NCI-H1105 (cell line): ENCODE results near the gene CYP19A1.

Experiments used
- DNase-seq: peaks from one replicate; lab custom pipeline; 2025; lab: John Stamatoyannopoulos, UW

CYP19A1 gene

DNA sequence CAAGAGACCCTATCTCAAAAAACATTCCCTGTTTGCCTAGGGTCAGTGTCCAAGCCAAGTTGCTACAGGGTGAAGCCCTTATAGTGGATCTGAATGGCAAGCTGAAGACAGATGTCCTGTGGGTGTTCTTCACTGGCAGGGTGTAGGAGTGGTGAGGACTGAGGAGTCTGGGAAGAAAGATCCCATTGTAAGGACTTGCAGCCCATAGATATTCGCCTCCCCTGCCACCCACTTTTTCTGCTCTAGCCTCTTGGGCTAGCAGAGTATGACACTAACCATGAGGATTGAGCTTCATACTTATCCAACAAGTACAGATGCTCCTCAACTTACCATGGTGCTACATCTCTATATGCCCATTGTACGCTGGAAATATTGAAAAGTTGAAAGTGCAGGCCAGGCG lies 13.2 kb downstream of the CYP19A1 start:
- DNase-seq: no peak

- no peak for DNase-seq
Measured at GRCh38 chr15:51323749-51324148, 14.6 kb downstream of the CYP19A1 start.

DNA sequence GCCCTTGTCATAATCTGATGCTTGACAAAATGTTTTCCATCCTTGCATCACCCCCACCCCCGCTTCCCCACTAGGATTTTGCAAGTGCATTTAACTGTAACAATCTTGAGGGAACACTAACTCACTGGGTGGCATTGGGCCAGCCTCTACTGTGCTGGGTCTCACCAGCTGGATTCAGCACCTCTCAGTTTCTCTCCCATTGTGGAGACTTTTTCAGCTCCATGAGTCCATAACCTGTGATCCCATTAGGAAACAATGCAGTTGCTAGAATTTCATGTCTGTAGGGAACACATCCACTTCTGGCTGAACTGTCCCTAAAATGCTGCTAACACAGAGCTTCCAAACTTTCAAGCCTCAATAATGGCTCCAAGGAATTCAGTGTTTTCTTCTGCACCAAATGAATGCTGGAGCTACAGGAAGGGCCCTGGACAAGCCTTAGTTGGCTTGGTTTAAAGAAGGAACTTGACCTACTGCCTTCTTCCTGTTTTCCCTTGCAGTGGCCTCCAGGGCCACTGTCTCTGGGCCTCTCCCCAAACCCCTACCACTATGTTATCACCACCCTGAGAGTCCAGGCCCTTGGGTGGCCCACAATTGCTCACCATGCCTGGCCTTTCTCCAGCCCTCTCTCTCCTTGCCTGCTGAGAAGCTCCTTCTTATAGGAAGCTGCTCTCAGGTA lies 15.6 kb downstream of the CYP19A1 start:
- no peak for DNase-seq

- no peak for DNase-seq
Measured at GRCh38 chr15:51321316-51321715, 17.1 kb downstream of the CYP19A1 start.

DNA sequence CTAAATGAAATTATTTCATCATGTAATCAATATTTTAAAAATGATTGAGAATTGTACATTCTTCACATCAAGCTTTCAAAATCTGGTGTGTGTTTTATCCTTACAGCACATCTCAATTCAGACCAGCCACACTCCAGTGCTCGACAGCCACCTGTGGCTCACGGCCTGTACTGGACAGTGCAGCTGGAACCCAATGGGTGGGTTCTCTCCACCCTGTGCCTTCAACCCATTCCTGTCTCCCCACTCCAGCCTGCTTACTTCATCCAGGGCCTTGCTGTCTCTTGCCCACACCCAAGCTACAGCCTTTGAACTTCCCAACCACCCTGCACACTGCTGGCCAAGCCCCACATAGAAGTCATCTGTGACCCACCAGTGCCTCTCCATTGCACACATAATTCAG lies 17.6 kb downstream of the CYP19A1 start:
- DNase-seq: no peak

GRCh38 chr15:51319539-51319938 lies 18.9 kb downstream of the CYP19A1 start:
- no peak for DNase-seq

GRCh38 chr15:51318382-51319150 lies 19.8 kb downstream of the CYP19A1 start:
- DNase-seq: no peak

DNA sequence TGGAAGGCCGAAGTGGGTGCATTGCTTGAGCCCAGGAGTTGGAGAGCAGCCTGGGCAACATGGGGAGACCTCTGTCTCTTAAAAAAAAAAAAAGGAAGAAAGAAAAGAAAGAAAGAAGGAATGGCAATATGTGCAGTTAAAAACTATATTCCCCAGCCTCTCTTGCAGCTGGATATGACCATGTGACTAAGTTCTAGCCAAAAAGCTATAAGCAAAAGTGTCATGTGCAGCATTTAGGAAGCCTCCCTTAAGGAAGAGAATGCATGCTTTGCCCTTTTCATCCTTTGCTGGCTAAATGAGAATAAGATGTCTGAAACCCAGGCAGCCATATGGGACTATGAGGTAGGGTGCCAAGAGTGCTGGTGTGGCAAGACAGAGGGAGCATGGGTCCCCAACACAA lies 21.8 kb downstream of the CYP19A1 start:
- no peak for DNase-seq

GRCh38 chr15:51315726-51316125 lies 22.7 kb downstream of the CYP19A1 start:
- DNase-seq: no peak

- no peak for DNase-seq
Measured at GRCh38 chr15:51314391-51315337, 23.7 kb downstream of the CYP19A1 start.

DNA sequence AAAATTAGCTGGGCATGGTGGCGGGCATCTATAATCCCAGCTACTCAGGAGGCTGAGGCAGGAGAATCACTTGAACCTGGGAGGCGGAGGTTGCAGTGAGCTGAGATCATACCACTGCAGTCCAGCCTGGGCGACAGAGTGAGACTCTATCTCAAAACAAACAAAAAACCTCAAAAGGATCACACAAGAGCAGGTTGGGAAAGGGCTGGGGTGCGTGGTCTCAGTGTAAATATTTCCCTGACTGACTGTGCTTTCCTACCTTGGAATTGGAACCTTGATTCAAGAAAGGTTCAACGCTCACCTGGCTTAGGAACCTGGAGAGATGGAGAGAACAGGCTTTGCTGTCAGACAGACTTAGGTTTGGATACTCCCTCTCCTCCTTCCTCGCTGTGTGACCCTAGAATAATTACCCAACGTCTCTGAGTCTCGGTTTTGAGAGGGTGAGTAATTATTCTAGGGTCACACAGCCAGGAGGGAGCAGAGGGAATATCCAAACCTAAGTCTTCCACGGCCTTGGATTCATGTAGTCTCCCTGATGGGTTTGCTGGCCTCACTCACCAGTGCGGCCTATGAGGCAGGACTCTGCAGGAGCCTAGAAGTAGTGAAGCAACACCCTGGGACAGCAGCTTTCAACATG lies 24.6 kb downstream of the CYP19A1 start:
- DNase-seq: no peak

DNA sequence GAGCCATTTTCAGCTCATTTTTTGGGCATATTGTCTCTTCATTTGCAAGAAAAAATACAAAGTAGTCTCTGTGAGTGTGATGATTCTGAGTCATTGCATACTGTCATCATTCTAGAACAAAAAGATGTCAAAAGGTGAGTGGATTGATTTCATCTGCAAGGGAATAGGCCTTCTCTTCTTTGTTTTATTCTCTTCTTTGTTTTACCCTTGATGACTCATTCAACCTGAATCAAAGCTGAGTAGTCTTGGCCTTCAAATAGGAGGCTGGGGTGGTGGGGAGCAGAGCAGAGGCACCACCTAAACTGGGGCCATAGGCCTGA lies 25.4 kb downstream of the CYP19A1 start:
- DNase-seq: no peak

GRCh38 chr15:51312166-51313073 lies 26.0 kb downstream of the CYP19A1 start:
- no peak for DNase-seq

- no peak for DNase-seq
Measured at GRCh38 chr15:51311510-51311909, 26.9 kb downstream of the CYP19A1 start.

DNA sequence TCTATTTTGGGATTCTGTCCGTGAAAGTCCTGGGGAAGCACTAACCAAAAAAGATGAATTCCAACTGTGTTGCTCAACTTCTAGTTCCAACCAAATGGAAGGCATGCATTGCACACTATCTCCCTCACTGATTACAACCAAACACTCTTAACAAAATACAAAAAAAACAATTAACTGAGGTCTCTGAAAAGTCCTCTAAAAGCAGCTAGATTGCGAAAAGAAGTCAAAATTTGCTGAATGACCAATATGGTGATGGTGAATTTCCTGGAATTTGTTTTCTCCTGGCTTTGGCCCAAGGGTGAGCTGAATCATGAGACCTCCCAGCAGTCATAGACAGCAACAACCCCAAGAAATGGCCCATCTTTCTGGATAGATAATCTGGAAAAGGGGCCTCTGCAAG lies 28.3 kb downstream of the CYP19A1 start:
- DNase-seq: no peak

- no peak for DNase-seq
Measured at GRCh38 chr15:51307811-51308210, 30.6 kb downstream of the CYP19A1 start.

DNA sequence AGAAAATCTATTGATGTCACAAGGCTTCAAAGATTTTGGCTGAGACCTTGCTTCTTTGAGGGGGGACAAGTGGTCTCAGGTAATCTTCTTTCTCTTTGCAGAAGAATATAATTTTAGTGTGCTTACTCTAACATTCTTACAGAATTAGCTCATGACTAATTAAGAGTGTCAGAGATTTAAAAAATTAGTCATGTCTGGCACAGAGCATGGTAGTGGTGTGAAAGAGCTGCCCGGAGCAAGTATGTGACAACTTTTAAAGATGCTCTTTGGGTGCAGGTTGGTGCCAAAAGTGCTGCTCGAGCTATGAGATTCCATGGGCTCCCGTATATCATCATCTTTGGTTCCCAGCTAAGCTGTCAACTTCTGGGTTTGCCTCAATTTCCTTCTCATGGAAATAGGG lies 31.1 kb downstream of the CYP19A1 start:
- no peak for DNase-seq

GRCh38 chr15:51303462-51303980 lies 34.9 kb downstream of the CYP19A1 start:
- no peak for DNase-seq

DNA sequence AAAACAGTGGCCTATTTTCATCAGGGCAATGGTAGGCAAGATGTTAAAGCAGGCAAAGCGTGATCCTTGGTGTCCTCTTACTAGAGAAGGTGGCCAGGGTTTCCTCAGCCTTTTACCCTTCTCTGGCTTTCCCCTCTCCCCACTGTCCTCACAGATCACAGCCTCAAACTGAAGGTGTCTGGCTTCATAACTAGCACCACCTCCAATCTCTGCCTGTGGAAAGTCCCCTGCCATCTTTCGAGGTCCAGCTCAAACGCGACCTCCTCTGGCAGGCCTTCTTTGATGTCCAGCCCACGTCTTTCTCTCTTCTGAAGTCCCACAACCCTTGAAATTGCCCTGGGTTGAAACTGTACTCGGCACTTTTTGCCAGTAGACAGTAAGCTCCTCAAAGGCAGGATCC lies 35.9 kb downstream of the CYP19A1 start:
- no peak for DNase-seq

DNA sequence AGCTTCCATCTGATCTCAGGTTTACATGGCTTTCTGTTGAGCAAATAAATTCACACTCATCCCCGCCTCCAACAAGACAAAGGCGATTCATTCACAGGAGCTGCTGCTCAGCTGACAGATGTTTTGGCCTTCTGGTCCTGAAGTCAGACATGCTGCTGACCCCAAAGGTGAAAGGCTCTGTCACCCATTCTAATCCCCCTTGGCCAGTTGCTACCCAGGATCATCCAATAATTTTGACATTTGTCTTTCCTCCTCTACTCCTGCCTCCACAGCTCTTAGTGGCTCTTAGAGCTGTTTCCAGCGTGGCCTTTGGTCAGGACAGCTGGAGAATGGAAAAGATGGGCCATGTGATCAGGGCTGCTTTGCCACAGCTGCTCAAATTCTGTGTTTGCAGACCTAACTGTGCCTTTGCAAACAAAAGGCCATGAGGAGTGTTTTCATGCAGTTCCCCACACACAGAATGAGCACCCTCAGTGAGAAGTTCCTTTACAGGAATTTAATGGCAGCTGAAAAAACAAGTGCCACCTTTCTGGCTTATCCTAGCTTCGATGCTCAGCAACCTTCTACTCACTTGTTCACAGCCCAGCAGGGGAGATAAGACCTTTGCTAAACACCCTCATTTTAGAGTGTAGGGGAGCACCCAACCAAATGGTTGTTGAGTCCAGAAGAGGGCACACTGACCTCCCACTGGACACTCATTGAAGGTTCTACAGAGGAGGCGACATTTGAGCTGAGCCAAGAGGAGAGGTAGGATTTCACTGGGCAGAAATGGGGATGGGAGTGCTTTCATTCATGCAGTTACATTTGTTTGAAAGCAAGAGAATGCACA lies 39.0 kb downstream of the CYP19A1 start:
- no peak for DNase-seq
